ENCODE results near the gene EFL1. TPM values are rescaled to one million over a fixed set of nuclear protein-coding genes. Genes with fewer than 3 reads are reported as not detected.
"Not testable (repeated sequence)": the region's sequence is repeated elsewhere in the genome, so short reads cannot be mapped to it uniquely, and the experiment has no call there.

EFL1 gene
- total and polyA plus RNA-seq, 2 of the 4 experiments (the other 2 are of a cell fraction): 10.1 to 24.6 TPM

DNA sequence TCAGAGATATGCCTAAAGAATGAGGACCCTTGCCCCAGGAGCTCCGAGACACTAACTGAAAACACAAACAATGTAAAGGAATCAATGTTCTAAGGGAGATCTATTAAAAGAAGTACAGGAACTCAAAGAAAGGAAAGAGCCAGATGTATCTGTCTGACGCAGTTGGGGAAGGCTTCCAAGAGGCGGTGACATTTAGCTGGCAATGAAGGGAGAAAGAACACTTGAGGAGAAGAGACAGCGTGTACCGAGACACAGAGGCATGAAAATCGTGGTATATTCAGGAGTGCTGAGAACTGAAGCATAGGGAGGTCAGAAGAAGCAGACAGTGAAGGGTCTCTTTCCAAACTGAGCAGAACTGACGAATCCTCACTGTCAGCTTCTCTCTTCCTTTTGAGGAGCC, 66.7 kb downstream of the EFL1 start:
- H3K4ac ChIP-seq (ENCODE audit: low read depth, low read length); H3K23ac ChIP-seq (ENCODE audit: low read depth, low read length); H2AK5ac ChIP-seq (ENCODE audit: low read depth, low read length); H3K9me3 ChIP-seq (ENCODE audit: control insufficient read depth, insufficient read depth, low read length); H4K5ac ChIP-seq (ENCODE audit: low read depth, low read length); H3K27ac ChIP-seq (ENCODE audit: insufficient read depth, low read length); H3K9me1 ChIP-seq (ENCODE audit: insufficient read depth, low read length); H3K27me3 ChIP-seq (ENCODE audit: control insufficient read depth, insufficient read depth, low read length); H2BK5ac ChIP-seq (ENCODE audit: low read depth, low read length, poor library complexity, severe bottlenecking); DNase-seq; H3K9ac ChIP-seq (ENCODE audit: low read depth, low read length); H3K4me1 ChIP-seq (ENCODE audit: control insufficient read depth, insufficient read depth, low read length); H3K4me3 ChIP-seq (ENCODE audit: insufficient read depth, low read depth, low read length); H2AFZ ChIP-seq (replicated peaks; ENCODE audit: low read length, poor library complexity); H3K36me3 ChIP-seq (ENCODE audit: control insufficient read depth, insufficient read depth, low read length); H3K79me1 ChIP-seq (ENCODE audit: low read depth in 1 of 2, low read length in 2 of 2); dilution Hi-C loops (cut with HindIII; ENCODE audit: low sequenced_read_pairs, unreplicated experiment); H4K91ac ChIP-seq (ENCODE audit: insufficient read depth, low read depth, low read length); POLR2A ChIA-PET (ENCODE audit: unreplicated experiment); BruUV-seq (replicated peaks); H2BK20ac ChIP-seq (ENCODE audit: low read depth, low read length); H3K4me2 ChIP-seq (ENCODE audit: low read depth, low read length); H3K56ac ChIP-seq (ENCODE audit: extremely low read depth, insufficient read depth, low read length); H4K20me1 ChIP-seq (ENCODE audit: insufficient read depth, low read length); H4K8ac ChIP-seq (ENCODE audit: low read depth in 2 of 2, low read length in 2 of 2); H2AK9ac ChIP-seq (replicated peaks; ENCODE audit: low read depth, low read length, poor library complexity); ATAC-seq (ENCODE audit: low read depth); H2BK15ac ChIP-seq (ENCODE audit: low read depth, low read length); H2BK120ac ChIP-seq (ENCODE audit: low read depth, low read length); H3K14ac ChIP-seq (replicated peaks; ENCODE audit: low read depth, low read length); H3K18ac ChIP-seq (ENCODE audit: low read depth, low read length): not testable (repeated sequence)
- intact Hi-C loops (cut with micrococcal nuclease): loop anchor here (5.0 kb wide), 2 partner anchors 254 to 554 kb away; no protein-coding TSS in a partner anchor
- CTCF ChIA-PET: interaction anchor here (0.5 to 1.0 kb wide), 2 partner anchors 88 to 247 kb away, joined by 3 to 4 read pairs; no protein-coding TSS in a partner anchor
- 100% methylated on average over 1 of the region's 7 CpGs; no CpG with 5 or more reads in 1 of the 2 experiments for WGBS, 2 experiments (ENCODE audit: extremely low coverage in 2 of 2, insufficient read length in 1 of 2)
- in situ Hi-C loops (cut with MboI; ENCODE audit: low sequenced_read_pairs): loop anchor here (5.0 to 10.0 kb wide), 3 partner anchors 84 to 781 kb away; no protein-coding TSS in a partner anchor

GRCh38 chr15:82194488-82194887, 68.0 kb downstream of the EFL1 start:
- H3K4me1 ChIP-seq (ENCODE audit: control insufficient read depth, insufficient read depth, low read length); intact Hi-C loops (cut with micrococcal nuclease); POLR2A ChIA-PET (ENCODE audit: unreplicated experiment); H3K18ac ChIP-seq (ENCODE audit: low read depth, low read length); H3K9me1 ChIP-seq (ENCODE audit: insufficient read depth, low read length); H3K4ac ChIP-seq (ENCODE audit: low read depth, low read length); CTCF ChIA-PET; H2AK9ac ChIP-seq (replicated peaks; ENCODE audit: low read depth, low read length, poor library complexity); H3K9ac ChIP-seq (ENCODE audit: low read depth, low read length); H3K27ac ChIP-seq (ENCODE audit: insufficient read depth, low read length); H3K56ac ChIP-seq (ENCODE audit: extremely low read depth, insufficient read depth, low read length); H4K8ac ChIP-seq (ENCODE audit: low read depth in 2 of 2, low read length in 2 of 2); H4K91ac ChIP-seq (ENCODE audit: insufficient read depth, low read depth, low read length); dilution Hi-C loops (cut with HindIII; ENCODE audit: low sequenced_read_pairs, unreplicated experiment); H3K79me1 ChIP-seq (ENCODE audit: low read depth in 1 of 2, low read length in 2 of 2); H2BK15ac ChIP-seq (ENCODE audit: low read depth, low read length); ATAC-seq (ENCODE audit: low read depth); H2AK5ac ChIP-seq (ENCODE audit: low read depth, low read length); H2AFZ ChIP-seq (replicated peaks; ENCODE audit: low read length, poor library complexity); H2BK5ac ChIP-seq (ENCODE audit: low read depth, low read length, poor library complexity, severe bottlenecking); H3K14ac ChIP-seq (replicated peaks; ENCODE audit: low read depth, low read length); H3K23ac ChIP-seq (ENCODE audit: low read depth, low read length); H4K20me1 ChIP-seq (ENCODE audit: insufficient read depth, low read length); BruUV-seq (replicated peaks); H3K4me2 ChIP-seq (ENCODE audit: low read depth, low read length); H2BK20ac ChIP-seq (ENCODE audit: low read depth, low read length); H3K36me3 ChIP-seq (ENCODE audit: control insufficient read depth, insufficient read depth, low read length); H2BK120ac ChIP-seq (ENCODE audit: low read depth, low read length); H3K27me3 ChIP-seq (ENCODE audit: control insufficient read depth, insufficient read depth, low read length); H4K5ac ChIP-seq (ENCODE audit: low read depth, low read length); DNase-seq; H3K4me3 ChIP-seq (ENCODE audit: insufficient read depth, low read depth, low read length); H3K9me3 ChIP-seq (ENCODE audit: control insufficient read depth, insufficient read depth, low read length): not testable (repeated sequence)
- in situ Hi-C loops (cut with MboI; ENCODE audit: low sequenced_read_pairs): loop anchor here (10.0 kb wide), 1 partner anchor 780 kb away; no protein-coding TSS in a partner anchor
- no CpG with 5 or more reads among the region's 6 CpGs for WGBS, 2 experiments (ENCODE audit: extremely low coverage in 2 of 2, insufficient read length in 1 of 2)
